Liver (tissue), 3 donors: ENCODE data around the gene EDAR.

ENCODE experiments used
- CTCF ChIP-seq: fragments of 150-350 bp; IDR thresholded peaks from 2 replicates; pipeline ENCODE4 v1.5.1; 2017; ENCODE audit warnings: improper control_type of control experiment, low read depth, low read length; ENCODE audit not compliant: missing input control
- HNF4G ChIP-seq: IDR thresholded peaks from 2 replicates; pipeline ENCODE4 v1.6.1; 2016; ENCODE audit warnings: antibody characterized with exemption
- RAD21 ChIP-seq, 2 donors: IDR thresholded peaks; 2 replicates each; pipeline ENCODE4 v1.6.1; 2016; ENCODE audit warnings: antibody characterized with exemption in 2 of 2, mild to moderate bottlenecking in 2 of 2
- RXRA ChIP-seq, 2 donors: IDR thresholded peaks; 2 replicates each; pipeline ENCODE4 v1.6.1; 2017 to 2018; ENCODE audit warnings: antibody characterized with exemption in 2 of 2, mild to moderate bottlenecking in 1 of 2
- SP1 ChIP-seq: IDR thresholded peaks from 2 replicates; pipeline ENCODE4 v1.6.1; 2018; ENCODE audit warnings: antibody characterized with exemption, mild to moderate bottlenecking
- YY1 ChIP-seq: IDR thresholded peaks from 2 replicates; pipeline ENCODE4 v1.6.1; 2016; ENCODE audit warnings: antibody characterized with exemption, mild to moderate bottlenecking
- TF ChIP-seq, protein P1 (sequence below): IDR thresholded peaks from 2 replicates; pipeline ENCODE4 v1.6.1; 2016; ENCODE audit warnings: antibody characterized with exemption
- TF ChIP-seq, protein P2 (sequence below): IDR thresholded peaks from 2 replicates; pipeline ENCODE4 v1.6.1; 2016; ENCODE audit warnings: antibody characterized with exemption
- TF ChIP-seq, protein P3 (sequence below): IDR thresholded peaks from 2 replicates; pipeline ENCODE4 v1.6.1; 2016; ENCODE audit warnings: antibody characterized with exemption, mild to moderate bottlenecking
- donor health status: healthy.
- donor health status: healthy.

- TF ChIP-seq, protein P1, sequence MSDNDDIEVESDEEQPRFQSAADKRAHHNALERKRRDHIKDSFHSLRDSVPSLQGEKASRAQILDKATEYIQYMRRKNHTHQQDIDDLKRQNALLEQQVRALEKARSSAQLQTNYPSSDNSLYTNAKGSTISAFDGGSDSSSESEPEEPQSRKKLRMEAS: no peak
- TF ChIP-seq CTCF: no peak
- no peak for TF ChIP-seq RAD21 (IDR thresholded peaks at IDR 0.05)
- TF ChIP-seq HNF4G: no peak
- TF ChIP-seq SP1: no peak
- TF ChIP-seq, protein P2, sequence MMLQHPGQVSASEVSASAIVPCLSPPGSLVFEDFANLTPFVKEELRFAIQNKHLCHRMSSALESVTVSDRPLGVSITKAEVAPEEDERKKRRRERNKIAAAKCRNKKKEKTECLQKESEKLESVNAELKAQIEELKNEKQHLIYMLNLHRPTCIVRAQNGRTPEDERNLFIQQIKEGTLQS: no peak
- no peak for TF ChIP-seq YY1
- TF ChIP-seq RXRA (IDR thresholded peaks at IDR 0.05): no peak
- TF ChIP-seq, protein P3, sequence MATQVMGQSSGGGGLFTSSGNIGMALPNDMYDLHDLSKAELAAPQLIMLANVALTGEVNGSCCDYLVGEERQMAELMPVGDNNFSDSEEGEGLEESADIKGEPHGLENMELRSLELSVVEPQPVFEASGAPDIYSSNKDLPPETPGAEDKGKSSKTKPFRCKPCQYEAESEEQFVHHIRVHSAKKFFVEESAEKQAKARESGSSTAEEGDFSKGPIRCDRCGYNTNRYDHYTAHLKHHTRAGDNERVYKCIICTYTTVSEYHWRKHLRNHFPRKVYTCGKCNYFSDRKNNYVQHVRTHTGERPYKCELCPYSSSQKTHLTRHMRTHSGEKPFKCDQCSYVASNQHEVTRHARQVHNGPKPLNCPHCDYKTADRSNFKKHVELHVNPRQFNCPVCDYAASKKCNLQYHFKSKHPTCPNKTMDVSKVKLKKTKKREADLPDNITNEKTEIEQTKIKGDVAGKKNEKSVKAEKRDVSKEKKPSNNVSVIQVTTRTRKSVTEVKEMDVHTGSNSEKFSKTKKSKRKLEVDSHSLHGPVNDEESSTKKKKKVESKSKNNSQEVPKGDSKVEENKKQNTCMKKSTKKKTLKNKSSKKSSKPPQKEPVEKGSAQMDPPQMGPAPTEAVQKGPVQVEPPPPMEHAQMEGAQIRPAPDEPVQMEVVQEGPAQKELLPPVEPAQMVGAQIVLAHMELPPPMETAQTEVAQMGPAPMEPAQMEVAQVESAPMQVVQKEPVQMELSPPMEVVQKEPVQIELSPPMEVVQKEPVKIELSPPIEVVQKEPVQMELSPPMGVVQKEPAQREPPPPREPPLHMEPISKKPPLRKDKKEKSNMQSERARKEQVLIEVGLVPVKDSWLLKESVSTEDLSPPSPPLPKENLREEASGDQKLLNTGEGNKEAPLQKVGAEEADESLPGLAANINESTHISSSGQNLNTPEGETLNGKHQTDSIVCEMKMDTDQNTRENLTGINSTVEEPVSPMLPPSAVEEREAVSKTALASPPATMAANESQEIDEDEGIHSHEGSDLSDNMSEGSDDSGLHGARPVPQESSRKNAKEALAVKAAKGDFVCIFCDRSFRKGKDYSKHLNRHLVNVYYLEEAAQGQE: no peak
These were observed 18.0 kb upstream of the EDAR start for GRCh38 chr2:109006971-109007370.
